GM12801 (cell line): Measurements from ENCODE around the gene F7.

Experiments
- TF ChIP-seq, protein P1 (sequence below): IDR thresholded peaks from one replicate; pipeline ENCODE4 v1.5.1; 2011; ENCODE audit warnings: control low read depth; ENCODE audit not compliant: insufficient read length; ENCODE audit errors: extremely low read depth

The F7 gene

DNA sequence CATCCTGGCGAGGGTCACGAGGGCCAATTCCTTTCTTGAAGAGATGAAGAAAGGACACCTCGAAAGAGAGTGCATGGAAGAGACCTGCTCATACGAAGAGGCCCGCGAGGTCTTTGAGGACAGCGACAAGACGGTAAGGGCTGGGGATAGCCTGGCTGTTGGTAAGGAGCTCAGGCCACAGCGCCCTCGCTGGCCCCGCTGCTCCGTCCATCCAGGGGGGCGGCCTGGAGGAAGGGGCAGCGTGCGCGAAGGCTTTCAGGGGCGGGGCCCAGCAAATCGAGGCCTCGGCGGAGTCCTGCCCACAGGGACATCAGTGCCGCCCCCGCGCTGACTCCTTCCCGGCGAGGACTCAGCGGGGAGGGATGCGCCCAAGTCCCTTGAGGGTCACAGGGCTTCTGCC is 23.9 kb downstream of the F7 start:
- TF ChIP-seq, protein P1, sequence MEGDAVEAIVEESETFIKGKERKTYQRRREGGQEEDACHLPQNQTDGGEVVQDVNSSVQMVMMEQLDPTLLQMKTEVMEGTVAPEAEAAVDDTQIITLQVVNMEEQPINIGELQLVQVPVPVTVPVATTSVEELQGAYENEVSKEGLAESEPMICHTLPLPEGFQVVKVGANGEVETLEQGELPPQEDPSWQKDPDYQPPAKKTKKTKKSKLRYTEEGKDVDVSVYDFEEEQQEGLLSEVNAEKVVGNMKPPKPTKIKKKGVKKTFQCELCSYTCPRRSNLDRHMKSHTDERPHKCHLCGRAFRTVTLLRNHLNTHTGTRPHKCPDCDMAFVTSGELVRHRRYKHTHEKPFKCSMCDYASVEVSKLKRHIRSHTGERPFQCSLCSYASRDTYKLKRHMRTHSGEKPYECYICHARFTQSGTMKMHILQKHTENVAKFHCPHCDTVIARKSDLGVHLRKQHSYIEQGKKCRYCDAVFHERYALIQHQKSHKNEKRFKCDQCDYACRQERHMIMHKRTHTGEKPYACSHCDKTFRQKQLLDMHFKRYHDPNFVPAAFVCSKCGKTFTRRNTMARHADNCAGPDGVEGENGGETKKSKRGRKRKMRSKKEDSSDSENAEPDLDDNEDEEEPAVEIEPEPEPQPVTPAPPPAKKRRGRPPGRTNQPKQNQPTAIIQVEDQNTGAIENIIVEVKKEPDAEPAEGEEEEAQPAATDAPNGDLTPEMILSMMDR, result no peak

DNA sequence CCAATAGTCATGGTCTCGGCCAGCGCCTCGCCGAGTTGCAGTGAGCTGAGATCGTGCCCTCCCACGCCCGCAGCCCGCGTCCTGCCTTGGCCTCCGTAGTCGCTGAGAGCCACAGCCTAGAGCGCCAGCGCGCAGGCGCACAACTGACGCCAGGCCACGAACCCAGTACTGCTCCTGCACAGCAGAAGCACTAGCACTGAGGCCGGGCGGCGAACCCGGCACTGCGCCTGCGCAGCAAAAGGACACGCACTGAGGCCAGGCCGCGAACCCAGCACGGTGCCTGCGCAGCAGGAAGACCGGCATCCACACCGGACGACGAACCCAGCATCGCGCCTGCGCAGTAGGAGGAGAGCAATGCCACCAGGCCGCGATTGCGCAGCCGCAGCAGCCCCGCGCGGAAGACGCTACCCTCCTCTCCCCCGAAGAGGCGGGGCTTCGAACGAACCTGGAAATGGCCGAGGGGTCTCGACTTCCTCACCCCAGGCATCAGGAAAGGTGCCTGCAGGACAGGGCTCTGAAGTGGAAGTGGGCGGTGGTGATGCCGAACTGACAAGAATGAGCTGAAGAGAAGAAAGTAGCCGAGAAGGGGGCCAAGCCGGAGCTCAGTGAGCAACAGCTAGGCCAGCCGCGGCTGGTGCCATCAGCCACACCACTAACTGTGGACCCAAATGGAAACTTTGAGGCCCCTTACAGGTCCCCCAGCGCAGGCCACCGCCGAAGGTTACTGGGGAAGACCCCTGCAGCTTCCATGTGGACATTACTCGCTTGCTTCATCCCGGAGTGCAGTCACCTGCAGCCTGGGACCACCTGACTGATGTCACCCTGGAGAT is 24.5 kb downstream of the F7 start:
- TF ChIP-seq, protein P1, result no peak

GRCh38 chr13:113135281-113135760 is 29.7 kb downstream of the F7 start:
- TF ChIP-seq, protein P1, result no peak

DNA sequence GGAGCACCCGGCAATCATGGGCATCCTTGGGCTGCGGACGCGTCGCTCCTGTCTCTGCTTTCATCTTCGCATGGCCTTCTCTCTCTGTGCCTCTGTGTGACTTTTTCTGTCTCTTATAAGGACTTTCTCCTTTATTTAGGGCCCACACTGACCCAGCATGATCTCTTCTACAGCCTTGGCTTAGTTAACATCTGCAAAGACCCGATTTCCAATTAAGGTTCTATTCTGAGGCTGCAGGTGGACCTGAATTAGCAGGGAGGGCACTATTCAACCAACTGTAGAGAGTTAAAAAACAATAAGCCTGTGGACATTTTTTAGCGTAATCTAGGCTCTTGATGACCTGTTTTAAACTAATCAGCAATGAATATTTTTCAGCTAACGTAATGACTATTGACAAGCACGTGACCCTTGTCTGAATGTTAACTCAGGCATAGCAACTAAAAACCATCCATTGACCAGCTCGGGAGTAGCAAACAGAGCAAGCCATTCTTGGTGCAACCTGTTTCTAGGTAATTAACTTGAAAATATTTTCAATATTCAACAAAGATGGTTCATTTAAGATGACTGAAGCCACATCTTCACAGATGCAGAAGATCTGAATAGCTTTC is 32.2 kb downstream of the F7 start:
- TF ChIP-seq, protein P1, result no peak

- TF ChIP-seq, protein P1, result no peak
Measured at GRCh38 chr13:113138792-113139551, 33.4 kb downstream of the F7 start.

DNA sequence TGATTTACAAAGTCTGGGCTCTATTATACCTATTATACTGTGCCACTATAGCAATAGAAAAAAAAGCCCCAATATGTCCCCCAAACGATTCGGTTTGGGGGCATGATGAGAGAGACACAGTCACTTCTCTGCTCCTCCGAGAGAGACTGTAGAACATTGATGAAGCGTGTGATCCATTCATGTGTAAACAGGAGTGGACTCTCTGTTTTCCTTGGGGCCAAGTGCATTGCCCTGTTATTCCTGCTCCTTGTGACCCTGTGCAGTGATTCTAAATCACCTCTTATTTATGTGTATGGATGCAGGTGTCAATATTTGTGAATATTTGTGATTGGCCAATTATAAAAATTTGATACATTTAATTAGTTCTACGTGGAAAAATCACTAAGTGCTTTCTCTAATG is 34.0 kb downstream of the F7 start:
- TF ChIP-seq, protein P1, result no peak
